ENCODE results near the gene SYCE3. TPM values are rescaled to one million over a fixed set of nuclear protein-coding genes. Genes with fewer than 3 reads are reported as not detected.
A peak's percentile ranks its signal among the peaks of the same experiment; 100 is the strongest.

SYCE3 gene
- total RNA-seq, 1 experiment from 2014 or later: not detected

DNA sequence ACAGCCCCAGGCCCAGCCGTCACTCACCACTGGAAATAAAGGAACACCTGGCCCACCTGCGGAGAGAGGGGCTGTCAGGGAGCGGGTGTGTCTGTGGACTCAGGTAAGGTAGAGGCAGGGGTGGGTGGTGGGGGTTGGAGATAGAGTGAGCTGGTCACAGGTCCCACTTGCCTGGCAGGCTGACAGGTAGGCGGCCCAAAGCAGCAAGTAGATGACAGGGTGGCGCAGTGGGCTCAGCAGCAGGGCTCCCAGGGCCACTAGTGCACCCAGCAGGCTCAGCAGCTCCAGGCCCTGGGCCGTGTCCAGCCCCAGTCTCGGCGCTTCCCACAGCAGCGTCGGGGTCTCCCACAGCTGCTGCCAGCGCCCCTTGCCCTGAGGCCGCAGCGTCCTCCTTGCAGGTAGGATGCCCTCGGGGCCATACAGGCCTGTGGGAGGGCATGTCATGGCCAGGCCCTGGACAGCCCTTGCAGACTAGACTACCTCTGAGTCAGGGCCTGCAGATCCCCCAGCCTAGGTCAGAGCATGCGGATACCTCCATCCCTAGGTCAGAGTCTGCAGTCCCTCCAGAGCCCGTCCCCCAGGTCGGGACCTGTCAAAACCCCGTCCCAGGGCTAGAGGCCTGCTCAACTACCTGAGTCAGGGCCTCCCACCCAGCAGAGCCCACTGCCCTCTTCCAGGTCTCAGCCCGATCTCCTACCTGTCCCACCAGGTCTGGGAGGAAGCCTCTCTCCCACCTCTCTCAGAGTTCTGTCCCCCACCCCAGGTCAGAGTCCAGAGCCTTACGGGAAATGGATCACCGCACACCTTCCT is 55.9 kb downstream of the SYCE3 start:
- peaks cover 52% of the 10 kb centered on the region for H3K36me3 Mint-ChIP-seq (ENCODE audit: insufficient read depth, unreplicated experiment)
- TSS peak; percentile 35 for BruUV-seq (replicated peaks)
- DNase-seq: no peak
- peaks cover 17% of the 10 kb centered on the region for H3K4me1 Mint-ChIP-seq (ENCODE audit: low read depth, unreplicated experiment)
- no peaks in the 10 kb centered on the region for H3K27me3 Mint-ChIP-seq (ENCODE audit: unreplicated experiment)
- TF ChIP-seq, protein P1, sequence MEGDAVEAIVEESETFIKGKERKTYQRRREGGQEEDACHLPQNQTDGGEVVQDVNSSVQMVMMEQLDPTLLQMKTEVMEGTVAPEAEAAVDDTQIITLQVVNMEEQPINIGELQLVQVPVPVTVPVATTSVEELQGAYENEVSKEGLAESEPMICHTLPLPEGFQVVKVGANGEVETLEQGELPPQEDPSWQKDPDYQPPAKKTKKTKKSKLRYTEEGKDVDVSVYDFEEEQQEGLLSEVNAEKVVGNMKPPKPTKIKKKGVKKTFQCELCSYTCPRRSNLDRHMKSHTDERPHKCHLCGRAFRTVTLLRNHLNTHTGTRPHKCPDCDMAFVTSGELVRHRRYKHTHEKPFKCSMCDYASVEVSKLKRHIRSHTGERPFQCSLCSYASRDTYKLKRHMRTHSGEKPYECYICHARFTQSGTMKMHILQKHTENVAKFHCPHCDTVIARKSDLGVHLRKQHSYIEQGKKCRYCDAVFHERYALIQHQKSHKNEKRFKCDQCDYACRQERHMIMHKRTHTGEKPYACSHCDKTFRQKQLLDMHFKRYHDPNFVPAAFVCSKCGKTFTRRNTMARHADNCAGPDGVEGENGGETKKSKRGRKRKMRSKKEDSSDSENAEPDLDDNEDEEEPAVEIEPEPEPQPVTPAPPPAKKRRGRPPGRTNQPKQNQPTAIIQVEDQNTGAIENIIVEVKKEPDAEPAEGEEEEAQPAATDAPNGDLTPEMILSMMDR (IDR thresholded peaks at IDR 0.05; ENCODE audit: unreplicated experiment): no peak
- peak overlapping the region; percentile 91 for H3K27ac Mint-ChIP-seq (ENCODE audit: unreplicated experiment)
- CTCF ChIA-PET: interaction anchor here (1.0 kb wide), 1 partner anchor 10 kb away, joined by 5 read pairs; no protein-coding TSS in a partner anchor
- peak overlapping the region; percentile 91 for H3K4me3 Mint-ChIP-seq (ENCODE audit: low read depth, unreplicated experiment)
- intact Hi-C loops (cut with micrococcal nuclease; ENCODE audit: unreplicated experiment): no loop called here
- no peaks in the 10 kb centered on the region for H3K9me3 Mint-ChIP-seq (ENCODE audit: low read depth, unreplicated experiment)

DNA sequence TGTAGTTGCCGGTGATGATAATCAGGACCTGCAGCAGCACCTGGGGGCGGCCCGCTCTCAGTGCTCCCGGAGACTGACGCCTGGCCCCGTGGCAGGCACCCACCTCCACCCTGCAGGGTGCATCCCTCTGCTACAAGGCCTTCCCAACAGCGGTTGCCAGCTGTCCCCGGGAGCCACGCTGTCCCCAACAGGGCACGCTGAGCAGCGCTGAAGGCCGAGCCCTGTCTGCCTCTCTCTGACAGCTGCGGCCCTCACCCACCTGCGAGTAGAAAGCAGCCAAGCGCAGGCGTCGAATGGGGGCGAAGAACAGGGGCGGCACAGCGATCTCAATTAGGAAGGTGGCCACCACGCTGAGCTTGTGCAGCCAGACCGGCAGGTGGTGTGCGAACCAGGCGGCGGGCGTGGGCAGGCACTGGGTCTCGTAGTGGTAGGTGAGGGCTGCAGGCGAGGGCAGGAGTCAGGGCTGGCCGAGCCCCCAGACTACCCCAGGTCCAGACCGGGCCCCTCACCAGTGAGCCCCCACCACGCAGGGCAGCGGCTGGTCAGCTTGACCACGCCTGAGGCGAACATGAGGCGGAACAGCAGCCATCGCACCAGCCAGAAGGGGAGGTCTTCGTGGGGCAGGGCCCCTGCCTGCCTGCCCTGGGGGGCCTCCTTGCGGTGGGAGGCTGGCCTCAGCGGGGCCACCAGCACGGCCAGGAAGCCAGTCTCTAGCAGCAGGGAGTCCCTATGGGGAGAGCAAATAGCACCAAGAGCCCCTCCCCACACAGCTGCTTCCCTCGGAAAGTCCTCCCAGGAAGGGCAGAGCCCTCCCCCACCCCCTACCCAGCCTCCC is 56.7 kb downstream of the SYCE3 start:
- Mint-ChIP-seq H3K27ac (ENCODE audit: unreplicated experiment) (no peak overlapping the region), H3K27me3 (ENCODE audit: unreplicated experiment) (no peaks in the 10 kb centered on the region), H3K4me1 (ENCODE audit: low read depth, unreplicated experiment) (peaks cover 17% of the 10 kb centered on the region), H3K4me3 (ENCODE audit: low read depth, unreplicated experiment) (peak overlapping the region; percentile 91), H3K36me3 (ENCODE audit: insufficient read depth, unreplicated experiment) (peaks cover 47% of the 10 kb centered on the region), H3K9me3 (ENCODE audit: low read depth, unreplicated experiment) (no peaks in the 10 kb centered on the region)
- DNase-seq: no peak
- TF ChIP-seq, protein P1 (IDR thresholded peaks at IDR 0.05; ENCODE audit: unreplicated experiment): no peak
- BruUV-seq (replicated peaks): no TSS peak
- CTCF ChIA-PET: interaction anchor here (1.0 kb wide), 1 partner anchor 9 kb away, joined by 5 read pairs; no protein-coding TSS in a partner anchor
- intact Hi-C loops (cut with micrococcal nuclease; ENCODE audit: unreplicated experiment): no loop called here

DNA sequence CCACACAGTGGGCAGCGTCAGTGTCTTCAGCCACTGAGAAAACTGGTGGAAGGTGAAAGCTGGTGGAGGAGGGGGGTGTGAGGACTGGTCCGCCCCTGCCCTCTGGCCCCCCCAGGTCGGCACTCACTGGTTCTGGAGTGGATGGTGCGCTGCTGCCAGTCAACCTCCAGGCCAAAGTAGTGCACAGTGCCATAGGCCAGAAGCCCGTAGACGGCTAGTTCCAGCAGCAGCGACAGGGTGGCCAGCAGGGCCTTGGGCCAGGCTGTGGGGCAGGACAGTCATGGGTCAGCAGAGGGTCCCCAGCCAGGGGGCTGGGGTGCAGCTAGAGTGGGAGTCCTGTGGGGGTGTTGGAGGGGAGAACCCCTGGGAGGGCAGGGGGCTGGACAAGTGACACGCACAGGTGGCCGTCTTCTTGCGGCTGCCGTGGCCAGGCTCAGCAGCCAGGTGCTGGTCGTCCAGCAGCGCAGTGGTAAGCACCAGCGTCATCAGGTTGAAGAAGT is 57.4 kb downstream of the SYCE3 start:
- peaks cover 17% of the 10 kb centered on the region for H3K4me1 Mint-ChIP-seq (ENCODE audit: low read depth, unreplicated experiment)
- H3K27ac Mint-ChIP-seq (ENCODE audit: unreplicated experiment): no peak overlapping the region
- no peak overlapping the region for H3K4me3 Mint-ChIP-seq (ENCODE audit: low read depth, unreplicated experiment)
- CTCF ChIA-PET: no interaction called here
- no TSS peak for BruUV-seq (replicated peaks)
- TF ChIP-seq, protein P1 (IDR thresholded peaks at IDR 0.05; ENCODE audit: unreplicated experiment): no peak
- peaks cover 47% of the 10 kb centered on the region for H3K36me3 Mint-ChIP-seq (ENCODE audit: insufficient read depth, unreplicated experiment)
- H3K27me3 Mint-ChIP-seq (ENCODE audit: unreplicated experiment): no peaks in the 10 kb centered on the region
- no peaks in the 10 kb centered on the region for H3K9me3 Mint-ChIP-seq (ENCODE audit: low read depth, unreplicated experiment)
- no peak for DNase-seq
- intact Hi-C loops (cut with micrococcal nuclease; ENCODE audit: unreplicated experiment): no loop called here

DNA sequence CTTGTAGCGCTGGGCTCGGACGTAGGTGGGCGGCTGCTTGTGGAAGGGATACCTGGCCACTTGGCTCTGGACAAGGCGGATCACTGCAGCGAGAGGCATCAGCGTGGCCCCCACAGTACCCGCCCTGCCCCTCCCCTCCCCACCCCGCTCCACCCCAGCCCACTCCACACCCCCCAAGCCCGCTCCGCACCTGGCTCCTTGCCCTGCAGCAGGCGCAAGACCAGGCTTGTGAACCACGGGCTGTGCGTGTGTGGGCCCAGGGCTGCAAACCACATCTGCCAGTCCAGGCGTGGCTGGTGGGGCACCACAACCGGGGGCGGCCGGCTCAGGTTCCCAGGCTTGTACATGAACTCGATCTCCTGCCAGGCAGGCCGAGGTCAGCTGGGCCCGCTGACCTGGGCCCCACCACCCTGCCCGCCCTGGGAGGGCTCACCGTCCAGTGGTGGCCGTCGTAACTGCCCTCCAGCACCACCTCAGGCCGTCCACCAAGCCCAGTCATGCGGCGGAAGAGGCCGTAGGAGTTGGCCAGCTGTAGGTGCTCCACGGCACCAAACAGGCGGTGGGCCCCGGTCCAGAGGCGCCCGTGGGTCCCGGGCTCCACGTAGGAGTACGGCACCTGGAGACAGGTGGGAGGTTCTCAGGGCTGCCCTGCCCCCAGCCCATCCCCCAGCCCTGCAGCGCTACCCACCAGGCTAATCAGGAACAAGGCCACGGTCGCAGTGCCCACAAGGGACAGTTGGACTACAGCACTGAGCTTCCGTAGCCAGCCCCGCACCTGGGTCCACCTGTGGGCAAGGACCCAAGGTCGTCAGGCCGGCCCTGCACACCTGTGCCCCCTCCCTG is 58.1 kb downstream of the SYCE3 start:
- no peak for DNase-seq
- H3K9me3 Mint-ChIP-seq (ENCODE audit: low read depth, unreplicated experiment): no peaks in the 10 kb centered on the region
- peaks cover 12% of the 10 kb centered on the region for H3K4me1 Mint-ChIP-seq (ENCODE audit: low read depth, unreplicated experiment)
- H3K36me3 Mint-ChIP-seq (ENCODE audit: insufficient read depth, unreplicated experiment): peaks cover 41% of the 10 kb centered on the region
- intact Hi-C loops (cut with micrococcal nuclease; ENCODE audit: unreplicated experiment): no loop called here
- TF ChIP-seq, protein P1 (IDR thresholded peaks at IDR 0.05; ENCODE audit: unreplicated experiment): no peak
- H3K4me3 Mint-ChIP-seq (ENCODE audit: low read depth, unreplicated experiment): no peak overlapping the region
- no peak overlapping the region for H3K27ac Mint-ChIP-seq (ENCODE audit: unreplicated experiment)
- no peaks in the 10 kb centered on the region for H3K27me3 Mint-ChIP-seq (ENCODE audit: unreplicated experiment)
- CTCF ChIA-PET: no interaction called here
- no TSS peak for BruUV-seq (replicated peaks)

Data from Calu3 (cell line).